Measurements from ENCODE around the gene GAK.

The GAK gene

GRCh38 chr4:803884-804283 lies 128.2 kb downstream of the GAK start:
- in situ Hi-C loops (cut with MboI; ENCODE audit: low sequenced_read_pairs, unreplicated experiment), result no loop called here
- no peak for TF ChIP-seq CTCF (IDR thresholded peaks at IDR 0.05; ENCODE audit: borderline replicate concordance, control extremely low read depth, extremely low read depth, insufficient read depth, missing control alignments)

GRCh38 chr4:801436-802124 lies 130.5 kb downstream of the GAK start:
- in situ Hi-C loops (cut with MboI; ENCODE audit: low sequenced_read_pairs, unreplicated experiment), result no loop called here
- DNase-seq (ENCODE audit: low spot score), result no peak
- no peak for TF ChIP-seq CTCF (IDR thresholded peaks at IDR 0.05; ENCODE audit: borderline replicate concordance, control extremely low read depth, extremely low read depth, insufficient read depth, missing control alignments)

More at GRCh38 chr4:803884-804283, 128.2 kb downstream of the GAK start:
- no peak for DNase-seq (ENCODE audit: low spot score)
